ENCODE results near the gene RAD18.

Gene RAD18

DNA sequence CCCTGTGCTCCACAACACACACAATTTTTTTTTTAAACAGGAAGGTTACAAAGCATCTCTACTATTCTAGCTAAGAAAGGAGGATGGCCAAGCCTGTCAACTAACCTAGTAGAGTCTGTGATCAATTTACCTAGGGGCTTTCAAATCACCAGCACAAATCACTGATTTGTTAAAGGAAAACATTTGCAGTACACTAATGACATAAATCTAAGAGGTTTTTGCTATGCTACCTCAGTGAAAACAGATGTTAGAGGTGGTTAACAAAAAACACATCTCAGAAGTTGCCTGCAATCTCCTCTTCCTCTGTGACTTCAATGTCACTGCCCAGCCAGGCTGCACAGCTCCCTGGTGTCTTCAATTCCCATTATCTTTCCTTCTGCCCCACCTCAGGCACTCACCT, 72.0 kb downstream of the RAD18 start:
- DNase-seq, result no peak

DNA sequence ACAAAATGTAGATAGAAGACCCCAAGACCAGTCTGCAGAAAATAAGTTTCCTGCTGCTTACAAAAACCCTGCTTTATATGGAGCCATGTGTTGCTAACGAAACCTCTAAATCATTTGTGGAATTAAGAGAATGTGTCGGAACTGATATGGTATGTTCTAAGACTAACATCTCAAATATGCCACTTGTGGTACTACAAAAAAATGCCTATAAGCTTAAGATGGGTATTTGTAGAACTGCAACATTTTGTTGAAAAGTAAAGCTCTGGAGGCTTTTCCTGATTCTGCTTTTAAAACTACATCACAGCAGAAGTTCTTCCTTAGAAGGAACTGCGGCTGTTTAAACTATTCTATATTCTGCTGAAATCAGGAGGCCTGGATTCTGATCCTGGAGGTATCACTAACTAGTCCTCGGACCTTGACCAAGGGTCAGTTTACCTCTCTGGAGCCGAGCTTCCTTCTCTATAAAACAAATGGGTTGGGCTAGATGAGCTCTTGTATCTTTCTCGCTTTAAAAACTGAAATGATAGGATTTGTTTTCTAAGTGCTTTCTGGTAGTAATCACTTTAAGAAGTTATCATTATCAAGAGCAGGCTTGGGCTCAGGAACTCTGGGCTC, 74.9 kb downstream of the RAD18 start:
- DNase-seq, result no peak

DNA sequence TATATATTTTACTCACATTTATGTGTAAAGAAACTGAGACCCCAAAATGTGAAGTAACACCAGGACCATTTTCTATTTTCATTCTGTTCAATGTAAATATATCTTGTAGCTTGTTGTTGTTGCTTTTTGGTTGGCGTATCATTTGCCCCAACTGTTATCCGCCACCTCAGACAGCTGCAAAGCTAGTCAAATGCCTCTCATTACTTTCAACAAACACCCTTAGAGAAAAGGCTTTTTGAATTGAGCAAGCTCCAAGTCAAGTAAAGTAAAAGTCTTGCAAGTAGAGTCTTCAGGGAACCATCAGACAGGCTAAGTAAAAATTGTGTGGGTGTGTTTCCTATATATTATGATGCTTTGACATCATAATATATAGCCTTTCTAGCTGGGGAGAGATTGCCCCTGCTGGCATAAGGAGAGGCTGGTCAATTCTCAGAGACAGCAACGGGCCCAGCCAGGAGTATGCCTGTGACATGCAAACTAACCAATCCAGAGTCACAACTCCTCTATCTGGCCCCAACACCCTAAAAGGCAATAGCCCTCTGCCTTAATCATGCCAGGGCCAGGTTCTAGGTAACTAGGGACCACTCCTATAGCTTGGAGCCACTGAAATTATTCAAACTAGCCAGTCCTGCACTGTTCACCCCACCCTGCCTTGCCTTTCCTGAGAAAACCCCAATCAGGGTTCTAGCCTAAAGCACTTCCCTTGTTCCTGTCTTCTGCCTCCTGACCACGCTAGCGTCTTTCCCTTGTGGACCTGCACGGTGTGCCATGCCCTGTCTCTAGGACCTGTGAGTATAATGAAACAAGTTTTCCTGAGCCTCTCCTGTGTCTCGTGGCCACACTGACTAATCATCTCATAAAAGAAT, 75.6 kb downstream of the RAD18 start:
- no peak for DNase-seq

DNA sequence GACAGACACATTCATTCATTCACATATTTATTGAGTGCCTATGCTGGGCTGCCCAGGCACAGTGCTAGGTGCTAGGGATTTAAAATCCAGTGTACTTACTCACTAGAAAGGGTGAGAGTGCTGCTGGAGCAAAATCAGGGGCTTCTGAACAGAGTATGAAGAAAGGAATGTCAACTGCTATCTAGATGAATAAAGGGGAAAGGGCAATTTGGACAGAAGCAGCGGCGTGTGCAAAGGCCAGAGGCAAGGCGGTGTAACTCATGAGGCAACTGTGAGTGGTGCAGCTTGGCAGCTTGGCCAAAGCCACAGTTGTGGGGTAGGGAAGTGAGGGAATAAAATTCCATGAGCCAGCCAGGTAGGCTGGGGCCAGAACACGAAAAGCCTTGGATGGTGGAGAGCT, 76.7 kb downstream of the RAD18 start:
- no peak for DNase-seq

DNA sequence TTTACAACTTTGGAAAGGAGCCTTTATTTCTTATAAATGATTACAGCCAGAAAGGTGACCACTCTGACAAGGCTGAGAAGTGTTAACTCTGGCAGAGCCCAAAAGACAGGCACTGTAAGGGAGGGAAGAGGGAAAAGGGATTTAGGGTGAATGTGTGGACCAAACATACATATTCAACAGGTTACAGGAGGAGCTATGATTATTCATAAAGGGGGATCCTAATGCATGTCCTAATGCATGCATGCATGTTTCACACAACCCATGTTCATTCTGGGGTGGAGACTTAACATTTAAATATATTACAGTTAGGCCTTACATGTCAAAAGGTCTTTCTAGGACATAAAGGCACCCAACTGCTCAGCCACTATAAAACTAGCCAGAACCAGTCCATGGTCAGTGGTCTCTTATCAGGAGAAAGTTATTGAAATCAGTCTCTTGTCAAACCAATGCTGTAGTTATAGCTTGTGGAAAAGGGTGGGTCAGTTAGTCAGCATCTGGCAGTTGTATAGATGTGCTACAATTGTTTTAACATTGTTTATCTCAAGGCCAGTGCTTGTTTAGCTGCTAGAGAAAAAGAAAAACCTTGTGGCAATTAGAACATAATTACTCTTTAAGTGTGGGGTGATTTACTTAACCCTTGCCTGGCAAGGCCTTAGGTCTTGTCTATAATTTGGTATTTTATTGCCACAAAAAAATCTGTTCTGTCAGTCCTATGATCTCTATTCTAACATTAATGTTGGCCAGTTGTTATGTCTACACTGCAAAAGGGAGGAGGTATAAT, 77.5 kb downstream of the RAD18 start:
- DNase-seq, result no peak

DNA sequence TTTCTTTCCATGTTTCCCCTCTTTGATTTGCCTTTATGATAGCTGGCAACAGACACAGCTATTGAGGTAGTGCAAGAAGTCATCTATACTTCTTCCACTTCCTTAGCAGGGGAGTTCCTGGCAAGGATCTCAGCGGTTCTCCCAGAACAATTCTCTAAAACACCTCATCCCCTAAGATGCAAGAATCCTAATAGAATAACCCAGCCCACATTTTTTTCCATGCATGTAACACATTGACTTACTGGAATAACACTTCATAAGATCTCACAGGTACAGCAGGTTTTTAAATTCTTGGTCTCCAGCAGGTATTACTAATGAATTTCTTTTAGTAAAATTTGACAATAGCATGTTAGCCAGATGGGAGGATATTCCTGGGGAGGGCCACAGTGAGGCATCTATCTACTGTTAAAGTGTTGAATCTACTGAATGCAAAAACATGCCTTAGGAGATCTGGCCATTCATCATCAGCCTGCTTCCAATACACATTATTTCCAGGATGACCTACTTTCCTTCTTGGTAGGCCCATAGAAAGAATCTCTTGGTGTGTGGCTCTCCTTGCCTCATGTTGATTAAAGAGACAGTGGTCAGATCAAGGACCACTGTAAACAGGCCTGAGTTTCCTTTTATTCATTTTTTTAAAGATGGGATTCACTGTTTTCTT, 78.5 kb downstream of the RAD18 start:
- no peak for DNase-seq

DNA sequence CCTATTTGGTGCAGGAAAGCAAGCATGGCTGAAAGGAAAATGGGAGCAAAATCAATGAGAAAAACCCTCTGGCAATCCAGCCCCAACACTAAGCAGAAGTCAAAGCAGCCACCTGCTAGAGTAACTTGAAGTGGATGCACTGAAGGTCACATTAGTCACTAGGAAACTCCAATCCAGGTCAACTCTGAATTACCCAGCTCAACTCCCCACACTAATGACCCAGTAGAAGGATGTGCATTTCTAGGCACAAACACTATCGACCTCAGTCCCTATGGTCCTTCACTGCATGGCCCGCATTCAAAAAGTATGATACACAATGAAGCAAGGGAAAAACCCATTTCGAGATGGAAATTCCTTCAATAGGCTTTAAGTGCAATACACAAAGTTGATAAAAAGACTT, 80.6 kb downstream of the RAD18 start:
- DNase-seq, result no peak

DNA sequence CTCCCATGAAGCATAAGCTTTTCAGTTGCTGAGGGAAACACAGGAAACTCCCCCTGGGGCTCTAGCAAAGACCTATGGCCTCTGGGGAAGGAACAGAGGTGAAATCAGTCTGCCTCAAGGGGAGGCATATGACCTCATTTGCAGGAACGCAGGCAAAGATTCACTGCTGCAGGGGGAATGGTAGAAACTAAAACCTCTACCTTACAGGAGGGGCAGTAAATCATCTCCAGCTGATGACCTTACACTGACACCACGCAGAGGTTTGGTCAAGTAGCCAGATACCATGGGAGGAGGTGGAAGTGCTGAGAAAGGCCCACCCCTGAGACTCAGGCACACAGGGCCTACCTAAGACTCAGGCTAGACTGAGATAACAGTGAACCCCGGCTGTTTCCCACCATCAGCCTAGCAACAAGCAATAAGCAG, 81.1 kb downstream of the RAD18 start:
- DNase-seq, result no peak

DNA sequence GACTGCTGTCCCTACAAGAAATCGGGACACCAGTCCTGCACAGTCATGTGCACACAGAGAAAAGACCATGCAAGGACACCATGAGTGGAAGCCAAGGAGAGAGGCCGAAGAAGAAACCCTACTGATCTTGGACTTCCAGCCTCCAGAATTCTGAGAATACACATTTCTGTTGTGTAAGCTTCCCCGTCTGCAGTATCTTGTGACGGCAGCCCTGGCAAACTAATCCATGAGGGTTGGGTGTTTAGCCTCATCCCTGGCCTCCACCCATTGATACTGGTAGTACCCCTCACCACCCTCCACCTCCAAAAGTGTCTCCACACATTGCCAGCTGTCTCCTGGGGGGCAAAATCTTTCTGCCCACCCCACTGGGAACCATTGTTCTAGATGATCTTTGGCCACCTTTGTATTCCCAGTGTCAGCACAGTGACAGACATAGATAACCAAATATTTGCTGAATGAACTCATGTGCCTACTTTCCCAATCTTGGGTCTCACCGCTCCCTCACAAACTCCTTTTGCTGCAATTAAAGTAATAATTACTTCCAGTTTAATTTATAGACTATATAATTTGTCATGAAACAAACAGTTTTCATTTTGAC, 83.8 kb downstream of the RAD18 start:
- DNase-seq, result no peak

DNA sequence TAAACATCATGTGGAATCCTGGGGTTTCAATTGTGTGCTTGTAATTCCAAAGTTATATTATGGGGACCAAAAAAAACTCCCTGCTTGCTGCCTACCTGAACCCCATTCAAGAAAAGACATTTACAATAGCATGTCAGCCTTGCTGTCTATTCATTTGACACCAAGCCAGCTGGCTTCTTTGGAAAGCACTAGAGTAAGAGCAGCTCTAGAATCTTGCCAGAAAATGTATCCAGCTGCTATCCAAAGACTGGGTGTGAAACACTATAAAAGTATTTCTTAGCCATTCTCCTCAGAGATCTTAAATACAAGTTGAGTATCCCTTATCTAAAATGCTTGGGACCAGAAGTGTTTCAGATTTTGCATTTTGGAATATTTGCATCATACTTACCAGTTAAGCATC, 87.4 kb downstream of the RAD18 start:
- no peak for DNase-seq

DNA sequence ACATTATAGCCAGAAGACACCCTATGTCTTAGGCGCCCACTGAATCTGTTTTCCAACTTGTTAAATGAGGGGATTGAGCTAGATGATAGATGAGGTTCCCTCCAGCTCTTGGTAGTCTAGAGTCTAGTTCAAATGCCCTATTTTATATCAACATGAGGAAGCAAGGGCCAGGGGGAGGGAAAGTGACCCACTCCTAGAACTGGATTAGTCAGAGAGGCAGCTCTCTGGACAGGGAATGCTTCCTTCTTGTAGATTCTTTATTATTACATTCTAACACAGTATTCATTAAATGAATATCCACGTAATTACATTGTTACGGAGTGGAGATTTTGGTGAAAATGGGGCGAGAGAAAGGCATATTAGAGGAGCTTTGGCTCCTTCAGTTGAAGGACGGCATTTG, 89.5 kb downstream of the RAD18 start:
- DNase-seq, result no peak

DNA sequence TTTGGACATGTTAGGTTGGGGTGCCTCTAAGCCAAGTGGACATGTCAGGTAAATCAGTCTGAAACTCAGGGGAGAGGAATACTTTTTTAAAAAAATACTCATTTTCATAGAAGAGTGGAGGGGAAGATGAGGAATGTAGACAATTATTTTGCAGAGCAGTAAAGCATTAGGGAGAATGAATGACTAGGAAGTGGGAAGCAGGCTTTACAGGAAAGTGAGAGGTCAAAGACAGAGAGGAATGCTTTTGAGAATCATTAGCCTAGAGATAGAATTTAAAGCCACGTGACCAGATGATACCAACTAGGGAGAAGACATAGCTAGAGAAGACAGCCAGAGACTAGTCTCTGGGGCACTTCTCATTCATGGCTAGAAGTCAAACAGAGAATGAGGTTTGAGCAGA, 91.0 kb downstream of the RAD18 start:
- DNase-seq, result no peak

DNA sequence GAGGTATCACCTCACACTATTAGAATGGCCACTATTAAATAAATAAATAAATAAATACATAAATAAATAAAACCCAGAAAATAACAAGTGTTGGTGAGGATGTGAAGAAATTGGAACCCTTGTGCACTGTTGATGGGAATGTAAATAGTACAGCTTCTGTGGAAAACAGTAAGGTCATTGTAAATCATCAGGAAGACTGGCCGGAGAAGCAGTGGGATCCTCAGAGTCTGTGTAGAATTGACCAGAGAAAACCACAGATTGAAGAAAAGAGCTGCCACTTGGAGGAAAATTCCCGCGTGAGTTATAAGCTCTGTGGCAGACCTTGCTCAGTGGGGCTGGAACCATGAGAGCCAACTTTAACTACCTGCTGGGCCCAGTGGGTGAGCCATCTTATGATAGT, 92.0 kb downstream of the RAD18 start:
- no peak for DNase-seq

DNA sequence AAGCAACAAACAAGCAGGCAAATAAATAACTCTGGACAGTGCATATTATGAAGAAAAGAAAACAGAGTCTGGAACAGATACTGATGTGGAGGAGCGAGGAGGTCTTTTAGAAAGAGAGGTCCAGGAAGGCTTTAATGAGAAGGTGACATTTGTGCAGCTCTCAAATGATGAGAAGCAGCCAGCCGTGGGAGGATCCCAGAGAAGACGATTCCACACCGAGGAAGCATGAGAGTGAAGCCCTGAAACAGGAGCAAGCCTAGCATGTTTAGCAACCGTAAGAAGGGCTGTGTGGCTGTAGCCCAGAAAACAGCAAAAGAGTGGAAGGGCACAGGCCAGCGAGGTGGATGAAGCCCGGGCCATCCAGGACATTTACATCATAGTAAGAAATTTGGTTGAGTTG, 93.1 kb downstream of the RAD18 start:
- no peak for DNase-seq

DNA sequence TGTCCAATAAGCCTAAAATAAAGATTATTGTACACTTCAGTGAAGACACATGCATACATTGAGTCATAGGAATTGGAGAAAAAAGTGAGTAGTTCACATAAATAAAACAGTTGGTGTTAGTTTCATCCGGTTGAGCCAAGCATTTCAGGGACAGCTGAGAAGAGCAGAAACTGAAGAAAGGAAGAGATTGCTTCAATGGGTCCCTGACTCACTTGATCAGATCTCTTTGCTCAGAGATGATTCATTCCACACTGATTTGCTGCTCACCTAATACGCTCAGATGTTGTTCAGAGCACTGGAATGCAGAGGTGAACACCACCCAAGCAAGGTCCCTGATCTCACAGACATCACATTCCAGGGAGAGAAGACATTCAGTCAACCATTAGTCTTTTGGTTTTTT, 93.7 kb downstream of the RAD18 start:
- DNase-seq, result no peak

DNA sequence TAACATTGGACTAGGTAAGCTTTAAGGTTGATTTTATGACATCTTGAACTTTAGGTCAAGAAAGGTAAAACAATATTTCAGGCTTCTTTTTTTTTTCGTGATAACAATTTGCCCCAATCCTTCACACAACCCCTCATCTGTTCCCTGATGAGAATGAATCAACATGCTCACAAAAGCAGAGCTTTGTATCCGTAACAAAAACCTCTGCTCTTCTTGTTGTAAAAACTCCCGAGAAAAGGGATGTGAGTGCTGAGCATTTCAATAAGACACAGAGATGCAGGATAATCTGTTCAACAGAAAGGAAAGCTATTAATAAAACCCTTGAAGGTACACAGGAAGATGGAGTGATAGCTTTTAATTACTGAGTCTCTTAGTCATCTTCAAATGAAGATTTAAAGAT, 94.3 kb downstream of the RAD18 start:
- DNase-seq, result no peak

DNA sequence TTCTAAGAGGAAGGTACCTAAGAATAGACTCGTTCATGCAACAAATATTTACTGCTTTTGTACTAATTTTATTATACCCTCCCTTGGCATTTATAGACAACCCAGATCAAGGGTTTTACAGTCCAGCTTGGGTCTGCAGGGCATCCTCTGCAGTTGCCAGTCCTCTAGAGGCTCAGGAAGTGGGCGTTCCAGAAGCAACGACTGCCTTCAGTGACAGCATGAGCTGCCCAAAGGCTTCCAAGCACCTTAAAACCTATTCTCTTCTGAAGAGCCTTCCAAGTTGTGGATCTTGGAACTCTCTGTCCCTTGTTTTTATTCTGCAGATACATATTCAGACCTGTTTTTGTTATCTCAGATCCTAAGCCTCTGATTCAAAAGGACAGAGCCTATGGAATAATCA, 95.6 kb downstream of the RAD18 start:
- DNase-seq, result no peak

DNA sequence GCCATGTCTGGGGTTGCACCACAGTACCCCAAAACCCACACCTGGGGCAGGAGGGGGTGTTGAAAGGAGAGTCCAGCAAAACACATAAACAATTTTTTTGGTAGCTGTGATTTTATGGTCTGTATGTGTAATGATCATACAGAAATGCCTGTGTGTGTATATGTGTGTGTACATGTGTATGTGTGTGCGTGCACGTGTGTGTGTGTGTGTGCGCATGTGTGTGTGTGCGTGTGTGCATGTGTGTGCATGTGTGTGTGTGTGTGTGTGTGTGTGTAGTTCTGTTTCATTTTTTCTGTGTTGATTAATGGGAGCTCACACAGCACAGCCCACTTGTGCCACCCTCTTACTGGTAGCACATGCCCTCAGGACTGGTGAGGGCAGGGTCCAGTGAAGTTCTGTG, 97.6 kb downstream of the RAD18 start:
- no peak for DNase-seq

DNA sequence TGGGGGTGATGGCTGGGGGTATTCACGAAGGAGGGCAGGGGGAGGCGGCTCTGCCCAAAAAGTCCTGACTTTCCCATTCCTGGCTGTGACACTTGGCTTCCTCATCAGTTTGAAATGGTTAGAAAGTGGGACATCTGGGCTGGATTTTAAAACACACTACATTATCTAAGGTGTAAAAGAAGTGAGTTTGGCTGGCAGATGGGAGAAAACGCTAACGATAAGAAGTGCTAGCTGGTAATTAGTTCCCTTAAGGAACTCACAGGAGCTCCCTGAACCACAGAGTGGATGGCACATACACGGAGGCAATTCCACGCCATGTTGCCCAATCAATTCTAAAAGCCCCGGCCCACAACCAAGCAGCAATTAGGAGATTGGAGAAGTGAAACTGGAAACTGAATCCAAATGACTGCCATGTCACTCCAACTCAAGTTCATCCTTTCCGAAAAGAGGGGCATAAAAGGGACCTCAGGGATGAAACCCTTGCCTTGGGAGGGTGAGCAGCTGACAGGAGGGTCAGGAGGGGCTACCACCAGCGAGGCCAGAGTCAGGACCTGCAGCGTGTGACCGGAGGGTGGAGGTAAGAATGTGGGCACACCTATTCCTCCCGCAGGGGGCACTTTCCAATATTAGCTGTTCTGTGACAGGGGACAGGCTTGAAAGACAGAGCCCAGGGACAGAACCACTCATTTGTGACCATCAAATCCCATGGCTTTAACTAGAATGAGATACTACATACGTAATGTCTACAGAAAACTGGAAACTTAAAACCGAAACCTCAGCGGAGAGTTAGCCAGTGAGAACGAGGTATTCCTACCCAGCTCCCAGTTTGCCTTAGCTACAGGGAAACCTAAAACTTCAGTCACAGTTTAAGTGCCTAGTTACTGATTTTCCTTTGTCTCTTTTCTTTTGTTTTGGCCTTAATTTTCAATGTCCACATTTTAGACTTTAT, 98.6 kb downstream of the RAD18 start:
- DNase-seq, result no peak

DNA sequence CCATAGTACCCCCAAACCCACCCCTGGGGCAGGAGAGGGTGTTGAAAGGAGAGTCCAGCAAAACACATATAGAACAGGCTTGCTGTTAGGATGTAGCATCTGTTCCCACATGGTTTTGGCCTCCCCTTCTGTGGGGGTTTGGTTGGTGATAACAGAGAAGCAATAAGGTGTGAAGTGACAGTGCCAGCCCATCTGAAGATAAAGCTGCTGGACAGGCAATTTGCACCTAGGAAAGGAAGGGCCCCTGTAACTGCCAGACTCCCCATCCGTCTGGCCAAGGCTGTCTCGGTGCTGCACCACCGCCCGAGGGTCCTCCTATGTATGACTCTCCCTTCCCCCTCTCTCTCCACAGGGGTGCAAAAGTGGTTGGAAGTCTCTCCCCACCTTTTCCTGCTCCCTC, 99.4 kb downstream of the RAD18 start:
- no peak for DNase-seq

DNA sequence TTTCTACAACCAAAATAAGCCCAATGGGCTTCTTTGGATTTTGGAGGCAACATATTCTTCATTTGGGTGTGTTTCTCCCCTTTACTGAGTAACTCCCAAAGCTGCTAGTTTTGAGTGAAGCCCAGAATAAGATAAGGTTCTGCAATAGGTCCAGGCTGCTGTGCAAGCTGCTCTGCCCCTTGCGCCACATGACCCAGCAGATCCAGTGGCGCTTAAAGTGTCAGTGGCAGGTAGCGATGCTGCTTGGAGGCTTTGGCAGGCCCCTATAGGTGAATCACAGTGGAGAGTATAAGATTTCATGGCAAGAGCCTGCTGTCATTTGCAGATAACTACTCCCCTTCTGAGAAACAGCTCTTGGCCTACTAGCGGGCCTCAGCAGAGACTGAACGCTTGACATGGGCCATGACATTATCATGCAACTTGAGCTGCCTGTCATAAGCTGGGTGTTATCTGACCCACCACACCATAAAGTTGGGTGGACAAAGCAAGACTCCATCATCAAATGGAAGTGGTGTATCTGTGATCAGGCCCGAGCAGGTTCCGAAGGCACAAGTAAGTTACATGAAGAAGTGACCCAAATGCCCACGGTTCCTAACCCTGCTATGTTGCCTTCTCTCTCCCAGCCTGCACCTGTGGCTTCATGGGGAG, 105.4 kb downstream of the RAD18 start:
- DNase-seq, result no peak
